GM12891 (cell line): ENCODE data around the gene TRH. TPM values are rescaled to one million over a fixed set of nuclear protein-coding genes. Genes with fewer than 3 reads are reported as not detected.

Experiments used
- DNase-seq: peaks from one replicate; pipeline ENCODE4 v3.0.0; 2011; ENCODE audit warnings: low spot score; ENCODE audit not compliant: insufficient read length
- FAIRE-seq: peaks from 2 replicates; lab custom pipeline; 2011; peaks lifted over from hg19 to GRCh38; lab: Jason Lieb, UNC
- PAX5 ChIP-seq: IDR thresholded peaks from 2 replicates; pipeline ENCODE4 v1.6.1; 2011; ENCODE audit warnings: low read length, moderate library complexity, mild to moderate bottlenecking; ENCODE audit not compliant: insufficient read depth, severe bottlenecking
- POLR2A ChIP-seq: IDR thresholded peaks from 2 replicates; pipeline ENCODE4 v1.6.1; 2011; ENCODE audit warnings: low read depth, low read length, control low read depth
- POLR2AphosphoS5 ChIP-seq: IDR thresholded peaks from 2 replicates; pipeline ENCODE4 v1.6.1; 2011; ENCODE audit warnings: low read depth, low read length, control low read depth
- POU2F2 ChIP-seq: IDR thresholded peaks from 2 replicates; pipeline ENCODE4 v1.6.1; 2011; ENCODE audit warnings: low read depth, mild to moderate bottlenecking, control low read depth, low read length, moderate library complexity
- SPI1 ChIP-seq: IDR thresholded peaks from 2 replicates; pipeline ENCODE4 v1.6.1; 2011; ENCODE audit warnings: low read depth, low read length, control low read depth
- TAF1 ChIP-seq: IDR thresholded peaks from 2 replicates; pipeline ENCODE4 v1.6.1; 2011; ENCODE audit warnings: low read depth, low read length, control low read depth
- polyA plus RNA-seq: library from polyadenylated mRNA; unstranded; fragments of >200 nt; gene quantifications from one replicate; pipeline ENCODE4 v1.2.1, GENCODE V29; 2012; ENCODE audit warnings: low read depth, missing spikeins, inconsistent platforms; ENCODE audit not compliant: missing spikeins

The TRH gene, protein sequence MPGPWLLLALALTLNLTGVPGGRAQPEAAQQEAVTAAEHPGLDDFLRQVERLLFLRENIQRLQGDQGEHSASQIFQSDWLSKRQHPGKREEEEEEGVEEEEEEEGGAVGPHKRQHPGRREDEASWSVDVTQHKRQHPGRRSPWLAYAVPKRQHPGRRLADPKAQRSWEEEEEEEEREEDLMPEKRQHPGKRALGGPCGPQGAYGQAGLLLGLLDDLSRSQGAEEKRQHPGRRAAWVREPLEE
- not detected for polyA plus RNA-seq

DNA sequence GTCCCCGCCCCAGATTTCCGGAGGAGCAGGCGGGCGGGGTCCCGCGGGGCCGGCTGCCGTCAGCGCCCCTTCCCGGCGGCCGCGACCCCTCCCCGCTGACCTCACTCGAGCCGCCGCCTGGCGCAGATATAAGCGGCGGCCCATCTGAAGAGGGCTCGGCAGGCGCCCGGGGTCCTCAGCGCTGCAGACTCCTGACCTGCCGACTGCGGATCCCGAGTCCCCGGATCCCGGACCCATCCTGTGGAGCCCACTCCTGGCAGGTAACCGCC is at the start of gene TRH:
Gene TRH (plus strand): TSS at position 157 of the 269 bp plus-strand sequence. CDS start 1,097 bp downstream, outside the sequence.
- FAIRE-seq (no peak), DNase-seq (no peak)
- TF ChIP-seq POLR2A (no peak), TAF1 (no peak), POLR2AphosphoS5 (no peak), SPI1 (no peak), PAX5 (no peak), POU2F2 (no peak)

DNA sequence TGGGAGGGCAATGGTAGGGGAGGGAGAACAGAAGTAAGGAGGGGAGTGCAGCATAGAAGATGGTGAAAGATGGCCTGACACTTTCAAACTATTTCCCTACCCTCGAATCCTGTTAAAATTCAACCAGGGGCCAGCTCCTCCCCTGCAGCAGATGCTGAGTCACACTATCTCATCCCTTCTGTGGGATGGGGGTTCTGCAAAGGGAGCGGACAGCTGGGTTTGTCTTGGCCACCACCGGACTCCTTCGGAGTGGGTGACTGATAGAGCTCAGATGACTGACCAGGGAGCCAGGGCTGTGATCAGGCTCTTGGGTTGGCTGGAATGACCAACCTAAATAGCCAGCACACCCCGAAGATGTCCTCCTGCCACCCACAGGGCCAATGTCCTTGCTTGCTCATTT is 47.4 kb upstream of the TRH start:
- FAIRE-seq (no peak), DNase-seq (no peak)
- TF ChIP-seq POLR2AphosphoS5: no peak
- TF ChIP-seq POU2F2: no peak
- no peak for TF ChIP-seq PAX5
- TF ChIP-seq POLR2A: no peak
- TF ChIP-seq SPI1: no peak
- no peak for TF ChIP-seq TAF1

DNA sequence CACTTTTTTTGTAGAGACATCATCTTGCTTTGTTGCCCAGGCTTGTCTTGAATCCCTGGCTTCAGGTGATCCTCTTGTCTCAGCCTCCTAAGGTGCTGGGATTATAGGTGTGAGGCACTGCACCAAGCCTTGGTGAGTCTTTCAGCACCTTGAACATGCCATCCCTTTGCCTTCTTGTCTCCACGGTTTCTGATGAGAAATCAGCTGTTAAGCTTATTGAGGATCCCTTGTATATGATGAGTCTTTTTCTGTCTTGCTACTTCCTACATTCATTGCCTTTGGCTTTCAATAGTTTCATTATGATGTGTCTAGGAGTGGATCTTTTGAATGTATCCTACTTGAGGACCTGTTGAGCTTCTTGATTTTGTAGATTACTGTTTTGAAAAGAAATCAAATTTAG is 45.1 kb upstream of the TRH start:
- no peak for FAIRE-seq
- TF ChIP-seq POLR2AphosphoS5 (no peak), POU2F2 (no peak), TAF1 (no peak), POLR2A (no peak), SPI1 (no peak), PAX5 (no peak)
- DNase-seq: no peak

DNA sequence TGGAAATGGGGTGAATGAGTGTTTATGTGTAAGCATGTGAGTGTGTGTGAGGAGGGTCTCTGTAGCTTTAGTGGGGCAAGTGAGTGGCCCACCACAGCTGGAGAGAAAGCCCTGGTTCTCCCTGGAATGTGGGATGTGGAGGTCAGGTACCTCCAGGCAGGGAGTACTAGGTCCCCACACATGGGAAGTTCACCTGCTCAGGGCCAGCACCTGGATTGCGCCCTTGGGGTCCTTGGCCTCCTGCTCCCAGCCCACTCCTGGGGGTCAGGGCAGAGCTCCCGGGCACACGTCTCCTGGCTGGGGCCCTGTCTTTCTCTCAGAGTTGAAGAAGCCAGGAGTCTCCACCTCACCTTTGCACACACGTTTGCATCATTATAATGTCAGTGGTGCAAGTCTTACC is 41.0 kb upstream of the TRH start:
- no peak for TF ChIP-seq POLR2AphosphoS5
- TF ChIP-seq PAX5: no peak
- no peak for TF ChIP-seq SPI1
- TF ChIP-seq TAF1: no peak
- TF ChIP-seq POU2F2: no peak
- TF ChIP-seq POLR2A: no peak
- DNase-seq (no peak), FAIRE-seq (no peak)

DNA sequence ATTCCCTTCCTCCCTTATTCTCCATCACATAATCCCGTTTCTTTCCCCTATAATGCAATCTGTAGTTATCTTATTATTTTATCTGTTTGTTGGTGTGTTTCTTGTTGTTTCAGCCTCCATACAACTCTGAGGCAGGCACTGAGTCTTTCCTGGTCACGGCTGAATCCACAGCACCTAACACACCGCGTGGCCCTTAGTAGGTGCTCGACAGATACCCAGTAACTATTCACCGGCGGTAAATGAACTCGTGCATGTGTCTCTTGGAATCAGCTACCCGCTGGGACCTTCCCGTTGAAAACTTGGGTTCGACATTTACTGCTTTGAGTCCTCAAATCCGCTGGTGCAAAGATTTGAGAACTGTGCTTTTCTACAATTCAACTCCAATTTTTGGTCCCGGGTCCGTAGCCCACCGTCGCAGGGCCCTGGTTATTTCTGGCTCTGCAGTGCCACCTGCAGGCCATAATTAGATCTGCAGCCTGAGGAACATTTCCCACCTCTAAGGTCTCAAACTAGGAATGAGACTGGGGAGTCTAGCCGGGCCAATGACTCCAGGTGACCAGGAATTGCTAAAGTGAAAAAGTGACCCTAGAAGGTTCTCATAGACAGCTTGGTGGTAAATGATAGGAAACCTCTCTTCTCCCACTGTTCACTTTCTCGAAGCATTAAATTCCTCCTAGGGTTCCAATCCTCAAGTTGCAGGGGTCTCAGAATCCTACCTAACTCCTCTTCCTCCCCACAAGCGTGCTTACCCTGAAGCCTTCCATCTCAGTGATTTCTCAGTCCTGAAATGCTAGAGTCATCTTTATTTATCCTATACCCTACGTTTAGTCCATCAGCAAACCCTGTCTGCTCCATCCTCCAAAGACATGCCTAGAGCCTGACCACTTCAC is 40.0 kb upstream of the TRH start:
- DNase-seq (peak; percentile 27), FAIRE-seq (peak; percentile 84)
- TF ChIP-seq SPI1: no peak
- no peak for TF ChIP-seq PAX5
- no peak for TF ChIP-seq POLR2AphosphoS5
- TF ChIP-seq POU2F2: no peak
- TF ChIP-seq POLR2A: no peak
- no peak for TF ChIP-seq TAF1

DNA sequence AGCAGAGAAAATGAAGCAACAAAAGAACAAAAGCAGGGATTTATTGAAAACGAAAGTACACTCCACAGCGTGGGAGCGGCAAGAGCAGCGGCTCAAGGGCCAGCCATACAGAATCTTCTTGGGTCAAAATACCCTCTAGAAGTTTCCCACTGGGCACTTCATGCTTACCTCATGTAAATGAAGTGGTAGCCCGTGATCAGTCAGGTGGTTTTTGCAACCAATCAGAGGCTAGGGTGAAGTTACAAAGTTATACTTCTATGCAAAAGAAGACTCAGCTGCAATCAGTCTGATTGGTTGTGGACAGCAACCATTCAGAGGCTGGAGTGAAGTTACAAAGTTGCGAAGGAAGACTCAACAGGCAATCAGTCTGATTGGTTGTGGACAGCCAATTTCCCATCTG is 37.8 kb upstream of the TRH start:
- TF ChIP-seq POU2F2 (no peak), POLR2A (no peak), SPI1 (no peak), PAX5 (no peak), TAF1 (no peak), POLR2AphosphoS5 (no peak)
- FAIRE-seq (peak; percentile 69), DNase-seq (no peak)

DNA sequence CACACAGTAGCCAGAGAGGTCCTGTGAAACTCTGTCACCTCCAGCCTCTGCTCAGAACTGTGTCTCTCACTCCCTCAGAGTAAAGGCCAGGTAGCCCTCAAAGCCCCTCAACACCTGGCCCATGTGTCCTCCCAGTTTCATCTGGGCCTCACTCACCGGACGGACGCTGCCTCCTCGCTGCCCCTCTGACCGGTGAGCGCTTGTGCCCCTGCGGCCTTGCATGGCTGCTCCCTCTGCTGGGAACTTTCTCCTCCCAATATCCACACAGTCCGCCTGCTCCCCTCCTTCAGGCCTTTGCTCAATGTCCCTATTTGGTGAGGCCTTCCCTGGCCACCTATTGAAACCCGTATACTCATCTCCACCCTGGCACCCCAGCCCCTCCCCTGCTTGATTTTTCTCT is 36.8 kb upstream of the TRH start:
- DNase-seq (no peak), FAIRE-seq (no peak)
- TF ChIP-seq PAX5: no peak
- TF ChIP-seq POLR2A: no peak
- no peak for TF ChIP-seq POU2F2
- TF ChIP-seq SPI1: no peak
- no peak for TF ChIP-seq TAF1
- TF ChIP-seq POLR2AphosphoS5: no peak

DNA sequence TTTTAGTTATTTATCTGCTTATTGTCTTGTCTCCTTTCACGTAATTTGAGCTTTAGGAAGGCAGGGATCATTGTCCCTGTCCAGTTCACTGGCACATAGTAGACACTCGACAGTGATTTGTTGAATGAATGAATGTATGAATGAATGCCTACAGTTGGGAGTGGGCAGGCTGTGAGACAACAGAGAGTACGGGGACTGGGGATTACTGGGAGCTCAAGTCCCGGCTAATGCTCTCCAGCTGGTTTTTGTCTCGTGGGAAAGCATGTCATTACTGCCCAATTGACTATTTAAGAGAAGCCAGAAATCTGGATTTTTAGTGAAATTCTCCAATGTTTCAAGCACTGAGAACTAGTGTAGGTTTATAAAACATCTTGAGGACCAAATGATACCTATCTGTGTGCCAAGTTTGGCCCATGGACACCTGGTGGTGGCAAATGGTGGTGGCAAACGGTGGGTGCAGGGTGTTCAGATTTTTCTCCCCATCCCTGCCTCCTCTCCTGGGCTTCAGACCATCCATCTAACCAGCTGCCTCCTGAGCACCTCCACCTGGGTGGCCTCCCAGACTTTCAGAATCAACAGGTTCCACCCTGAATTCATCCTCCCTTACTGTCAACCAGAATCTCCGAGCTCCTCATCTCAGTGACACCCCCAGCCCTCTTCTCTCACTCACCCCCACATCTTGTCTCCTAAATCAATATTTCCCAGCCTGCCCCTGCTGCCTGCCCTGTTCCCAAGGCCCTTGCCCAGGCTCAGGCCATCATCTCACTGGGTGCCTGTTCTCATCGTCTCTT is 36.2 kb upstream of the TRH start:
- no peak for FAIRE-seq
- no peak for TF ChIP-seq POLR2AphosphoS5
- no peak for TF ChIP-seq PAX5
- no peak for TF ChIP-seq TAF1
- TF ChIP-seq POLR2A: no peak
- TF ChIP-seq POU2F2: no peak
- no peak for TF ChIP-seq SPI1
- no peak for DNase-seq

DNA sequence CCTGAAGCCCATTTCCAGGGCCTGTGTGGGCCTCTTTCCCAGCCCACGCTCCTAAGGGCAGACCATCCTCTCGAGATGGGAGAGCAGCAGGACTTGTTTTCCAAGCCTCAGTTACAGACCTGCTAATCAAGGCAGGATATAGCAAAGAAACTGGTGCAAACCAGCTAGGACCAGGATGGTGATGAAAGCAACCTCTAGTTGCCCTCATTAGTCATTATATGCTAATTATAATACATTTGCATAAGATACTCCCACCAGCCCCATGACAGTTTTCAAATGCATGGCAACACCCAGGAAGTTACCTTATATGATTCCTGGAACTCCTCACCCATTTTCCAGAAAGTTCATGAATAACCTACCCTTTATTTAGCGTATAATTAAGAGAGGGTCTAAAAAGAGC is 34.4 kb upstream of the TRH start:
- no peak for FAIRE-seq
- DNase-seq: no peak
- TF ChIP-seq SPI1: no peak
- TF ChIP-seq TAF1: no peak
- TF ChIP-seq POU2F2: no peak
- no peak for TF ChIP-seq POLR2AphosphoS5
- no peak for TF ChIP-seq PAX5
- no peak for TF ChIP-seq POLR2A
